Tibial artery (tissue), 4 donors: ENCODE results near the gene ORC6.

Experiments
- DNase-seq, 2 donors: peaks; one replicate each; pipeline ENCODE4 v3.0.0-alpha.2; 2019
- H3K27ac ChIP-seq, 2 donors: fragments of 200-600 bp; sonication (generic) in 1 of 2; 1 replicate in 1 of 2; 2 replicates in 1 of 2; pipeline ENCODE4 v1.5.1; 2018 to 2019; ENCODE audit warnings: mild to moderate bottlenecking in 1 of 2
- H3K27me3 ChIP-seq, 2 donors: fragments of 200-600 bp; sonication (generic) in 1 of 2; one replicate each; pipeline versions ENCODE4 v1.5.1 to v1.6.0; 2016 to 2019
- H3K36me3 ChIP-seq, 3 donors: fragments of 200-600 bp; sonication (generic) in 2 of 3; one replicate each; pipeline ENCODE4 v1.5.1; 2016 to 2019; ENCODE audit warnings: mild to moderate bottlenecking in 2 of 3
- H3K4me1 ChIP-seq, 4 donors: fragments of 200-600 bp; sonication (generic) in 2 of 4; 1 replicate in 3 of 4; 2 replicates in 1 of 4; pipeline ENCODE4 v1.5.1; 2016 to 2019
- H3K4me3 ChIP-seq, 2 donors: fragments of 200-600 bp; sonication (generic) in 1 of 2; 1 replicate in 1 of 2; 2 replicates in 1 of 2; pipeline ENCODE4 v1.5.1; 2018 to 2019; ENCODE audit warnings: mild to moderate bottlenecking in 2 of 2
- H3K9me3 ChIP-seq, 3 donors: fragments of 200-600 bp; sonication (generic) in 1 of 3; one replicate each; pipeline ENCODE4 v1.5.1; 2016 to 2019
- intact Hi-C: fragments of 100-400 bp; cut with DNase I; formaldehyde crosslinking; loops from one replicate; pipeline ENCODE4 v1.15.0; 2023; ENCODE audit warnings: low total_unique reads
- TF ChIP-seq, protein P1 (sequence below), 2 experiments: fragments of 200-600 bp in 1 of 2; fragments of 450-650 bp in 1 of 2; IDR thresholded peaks; one replicate each; pipeline ENCODE4 v1.5.1; 2017 to 2019; ENCODE audit warnings: antibody characterized with exemption in 2 of 2, mild to moderate bottlenecking in 1 of 2, moderate library complexity in 1 of 2

Gene ORC6

GRCh38 chr16:46720619-46721018, 31.2 kb downstream of the ORC6 start:
- H3K4me1 ChIP-seq = no peaks in the 10 kb centered on the region
- no peak for DNase-seq
- H3K36me3 ChIP-seq = no peaks in the 10 kb centered on the region
- TF ChIP-seq, protein P1, sequence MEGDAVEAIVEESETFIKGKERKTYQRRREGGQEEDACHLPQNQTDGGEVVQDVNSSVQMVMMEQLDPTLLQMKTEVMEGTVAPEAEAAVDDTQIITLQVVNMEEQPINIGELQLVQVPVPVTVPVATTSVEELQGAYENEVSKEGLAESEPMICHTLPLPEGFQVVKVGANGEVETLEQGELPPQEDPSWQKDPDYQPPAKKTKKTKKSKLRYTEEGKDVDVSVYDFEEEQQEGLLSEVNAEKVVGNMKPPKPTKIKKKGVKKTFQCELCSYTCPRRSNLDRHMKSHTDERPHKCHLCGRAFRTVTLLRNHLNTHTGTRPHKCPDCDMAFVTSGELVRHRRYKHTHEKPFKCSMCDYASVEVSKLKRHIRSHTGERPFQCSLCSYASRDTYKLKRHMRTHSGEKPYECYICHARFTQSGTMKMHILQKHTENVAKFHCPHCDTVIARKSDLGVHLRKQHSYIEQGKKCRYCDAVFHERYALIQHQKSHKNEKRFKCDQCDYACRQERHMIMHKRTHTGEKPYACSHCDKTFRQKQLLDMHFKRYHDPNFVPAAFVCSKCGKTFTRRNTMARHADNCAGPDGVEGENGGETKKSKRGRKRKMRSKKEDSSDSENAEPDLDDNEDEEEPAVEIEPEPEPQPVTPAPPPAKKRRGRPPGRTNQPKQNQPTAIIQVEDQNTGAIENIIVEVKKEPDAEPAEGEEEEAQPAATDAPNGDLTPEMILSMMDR (IDR thresholded peaks at IDR 0.05) = no peak
- H3K27ac ChIP-seq = no peak overlapping the region
- H3K9me3 ChIP-seq = peaks cover 0 to 5% (median 0%) of the 10 kb centered on the region in 3 donors
- H3K27me3 ChIP-seq = no peaks in the 10 kb centered on the region
- intact Hi-C loops = no loop called here
- H3K4me3 ChIP-seq = no peak overlapping the region

GRCh38 chr16:46721885-46722284, 32.4 kb downstream of the ORC6 start:
- TF ChIP-seq, protein P1 (IDR thresholded peaks at IDR 0.05) = no peak
- H3K27ac ChIP-seq = no peak overlapping the region
- H3K27me3 ChIP-seq = no peaks in the 10 kb centered on the region
- H3K4me1 ChIP-seq = no peaks in the 10 kb centered on the region
- H3K4me3 ChIP-seq = no peak overlapping the region
- DNase-seq = no peak
- no peaks in the 10 kb centered on the region for H3K36me3 ChIP-seq
- H3K9me3 ChIP-seq = peaks cover 0 to 5% (median 0%) of the 10 kb centered on the region in 3 donors
- intact Hi-C loops = no loop called here

DNA sequence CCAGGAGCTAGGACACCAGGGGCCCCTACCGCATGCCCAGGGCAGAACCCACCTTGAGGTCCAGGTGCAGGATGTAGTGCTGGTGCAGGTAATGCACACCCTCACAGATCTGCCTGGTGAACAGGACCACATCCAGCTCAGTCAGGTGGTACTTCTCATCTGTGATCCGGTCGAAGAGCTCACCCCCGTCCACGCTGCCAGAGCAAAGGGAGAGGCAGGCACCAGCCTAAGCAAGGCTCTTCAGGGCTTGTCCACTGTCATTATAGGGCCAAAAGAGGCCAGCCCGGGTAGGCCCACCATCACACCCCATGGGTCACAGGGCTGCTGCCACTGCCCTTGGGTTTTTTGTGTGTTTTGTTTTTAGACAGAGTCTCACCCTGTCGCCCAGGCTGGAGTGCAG, 37.7 kb downstream of the ORC6 start:
- Histone ChIP-seq H3K27me3 (no peaks in the 10 kb centered on the region), H3K27ac (no peak overlapping the region), H3K4me1 (no peaks in the 10 kb centered on the region), H3K9me3 (peaks cover 0 to 5% (median 0%) of the 10 kb centered on the region in 3 donors), H3K36me3 (no peaks in the 10 kb centered on the region), H3K4me3 (no peak overlapping the region)
- intact Hi-C loops = no loop called here
- no peak for DNase-seq
- TF ChIP-seq, protein P1 (IDR thresholded peaks at IDR 0.05) = no peak

DNA sequence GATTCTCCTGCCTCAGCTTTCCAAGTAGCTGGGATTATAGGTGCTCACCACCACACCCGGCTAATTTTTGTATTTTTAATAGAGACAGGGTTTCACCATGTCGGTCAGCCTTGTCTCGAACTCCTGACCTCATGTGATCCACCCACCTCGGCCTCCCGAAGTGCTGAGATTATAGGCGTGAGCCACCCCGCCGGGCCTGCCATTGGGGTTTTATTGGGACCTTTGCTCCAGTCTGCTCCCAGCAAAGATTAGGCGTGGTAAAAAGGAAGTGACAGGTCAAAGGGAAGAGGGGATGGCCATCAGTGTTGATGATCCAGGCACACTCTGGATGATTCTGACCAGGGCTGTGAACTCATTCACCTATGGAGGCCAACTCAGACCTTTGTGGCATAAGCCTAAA, 38.2 kb downstream of the ORC6 start:
- Histone ChIP-seq H3K36me3 (no peaks in the 10 kb centered on the region), H3K27ac (no peak overlapping the region), H3K4me1 (no peaks in the 10 kb centered on the region), H3K4me3 (no peak overlapping the region), H3K9me3 (peaks cover 0 to 5% (median 0%) of the 10 kb centered on the region in 3 donors), H3K27me3 (no peaks in the 10 kb centered on the region)
- intact Hi-C loops = no loop called here
- TF ChIP-seq, protein P1 (IDR thresholded peaks at IDR 0.05) = no peak
- no peak for DNase-seq

GRCh38 chr16:46728806-46729205, 39.3 kb downstream of the ORC6 start:
- Histone ChIP-seq H3K9me3 (peaks cover 0 to 5% (median 0%) of the 10 kb centered on the region in 3 donors), H3K4me3 (no peak overlapping the region), H3K27me3 (no peaks in the 10 kb centered on the region), H3K4me1 (no peaks in the 10 kb centered on the region), H3K27ac (no peak overlapping the region), H3K36me3 (no peaks in the 10 kb centered on the region)
- DNase-seq = no peak
- intact Hi-C loops = no loop called here
- TF ChIP-seq, protein P1 (IDR thresholded peaks at IDR 0.05) = no peak
